Mesendoderm (in vitro differentiated cells): ENCODE results near the gene TBC1D23.
"Not testable (repeated sequence)": the region's sequence is repeated elsewhere in the genome, so short reads cannot be mapped to it uniquely, and the experiment has no call there.

Experiments used
- DNase-seq: peaks from one replicate; pipeline ENCODE4 v3.0.0; 2013
- H2AK5ac ChIP-seq: 2 replicates; pipeline ENCODE4 v1.6.1; 2013; ENCODE audit warnings: low read length, inconsistent platforms
- H2BK120ac ChIP-seq: 2 replicates; pipeline ENCODE4 v1.6.1; 2013; ENCODE audit warnings: low read depth, mild to moderate bottlenecking, low read length, moderate library complexity, mixed read lengths
- H2BK15ac ChIP-seq: replicated peaks from 2 replicates; pipeline ENCODE4 v1.6.1; 2013; ENCODE audit warnings: low read depth, mild to moderate bottlenecking, moderate library complexity
- H2BK5ac ChIP-seq: 2 replicates; pipeline ENCODE4 v1.6.1; 2013; ENCODE audit warnings: low read length, inconsistent platforms
- H3K18ac ChIP-seq: 2 replicates; pipeline ENCODE4 v1.6.1; 2013; ENCODE audit warnings: mild to moderate bottlenecking, low read length, mixed read lengths
- H3K23ac ChIP-seq: one replicate; pipeline ENCODE4 v1.6.1; 2013; ENCODE audit warnings: low read length
- H3K27ac ChIP-seq: 2 replicates; pipeline ENCODE4 v1.5.1; 2013; ENCODE audit warnings: low read depth, mild to moderate bottlenecking, inconsistent platforms, low read length, moderate library complexity
- H3K27me3 ChIP-seq: 2 replicates; pipeline ENCODE4 v1.6.1; 2013; ENCODE audit warnings: low read length, control low read depth, mild to moderate bottlenecking, inconsistent platforms; ENCODE audit not compliant: insufficient read depth, poor library complexity
- H3K36me3 ChIP-seq: 2 replicates; pipeline ENCODE4 v1.6.1; 2013; ENCODE audit warnings: low read length, inconsistent platforms; ENCODE audit not compliant: control insufficient read depth, insufficient read depth
- H3K4ac ChIP-seq: one replicate; pipeline ENCODE4 v1.6.1; 2013; ENCODE audit warnings: low read depth, mild to moderate bottlenecking, low read length, moderate library complexity
- H3K4me1 ChIP-seq: 2 replicates; pipeline ENCODE4 v1.6.1; 2013; ENCODE audit warnings: low read depth, low read length, inconsistent platforms; ENCODE audit not compliant: control insufficient read depth
- H3K4me2 ChIP-seq: 2 replicates; pipeline ENCODE4 v1.6.1; 2013; ENCODE audit warnings: low read length
- H3K4me3 ChIP-seq: 2 replicates; pipeline ENCODE4 v1.5.1; 2013; ENCODE audit warnings: mild to moderate bottlenecking, low read length
- H3K56ac ChIP-seq: one replicate; pipeline ENCODE4 v1.6.1; 2013; ENCODE audit warnings: low read length
- H3K79me1 ChIP-seq: 2 replicates; pipeline ENCODE4 v1.6.1; 2013; ENCODE audit warnings: low read length, inconsistent platforms
- H3K79me2 ChIP-seq: 2 replicates; pipeline ENCODE4 v1.6.1; 2013; ENCODE audit warnings: mild to moderate bottlenecking, low read length; ENCODE audit not compliant: control insufficient read depth, insufficient read depth
- H3K9ac ChIP-seq: 2 replicates; pipeline ENCODE4 v1.6.1; 2013; ENCODE audit warnings: low read length, inconsistent platforms
- H4K5ac ChIP-seq: one replicate; pipeline ENCODE4 v1.6.1; 2013; ENCODE audit warnings: low read length
- H4K8ac ChIP-seq: one replicate; pipeline ENCODE4 v1.6.1; 2013; ENCODE audit warnings: low read depth, mild to moderate bottlenecking, control low read depth, low read length, moderate library complexity
- WGBS: extraction: QIAGEN DNeasy Blood & Tissue Kit; methylation state at CpG from one replicate; pipeline ENCODE4 v1.1.7; 2013; ENCODE audit warnings: low lambda C conversion rate, missing lambda C conversion rate; ENCODE audit not compliant: insufficient coverage; ENCODE audit errors: extremely low coverage; 5-methylcytosine and 5-hydroxymethylcytosine counted together

TBC1D23 gene

GRCh38 chr3:100225193-100225592, 35.6 kb upstream of the TBC1D23 start:
- WGBS, result no CpG with 5 or more reads among the region's 26 CpGs

GRCh38 chr3:100225883-100226282, 34.9 kb upstream of the TBC1D23 start:
- Histone ChIP-seq H2AK5ac (no peak overlapping the region), H4K5ac (no peak overlapping the region), H2BK5ac (no peak overlapping the region)

More at GRCh38 chr3:100225193-100225592, 35.6 kb upstream of the TBC1D23 start:
- no peak overlapping the region for H3K27ac ChIP-seq
- no peak overlapping the region for H3K4ac ChIP-seq
- no peak overlapping the region for H2BK15ac ChIP-seq
- H3K36me3 ChIP-seq, result no peaks in the 10 kb centered on the region
- no peak overlapping the region for H2BK5ac ChIP-seq
- no peak overlapping the region for H2AK5ac ChIP-seq
- no peak overlapping the region for H3K4me3 ChIP-seq
- no peak overlapping the region for H3K9ac ChIP-seq
- no peak overlapping the region for H2BK120ac ChIP-seq
- no peak overlapping the region for H3K56ac ChIP-seq
- no peaks in the 10 kb centered on the region for H3K79me1 ChIP-seq
- H4K8ac ChIP-seq, result no peak overlapping the region
- H4K5ac ChIP-seq, result no peak overlapping the region
- no peak overlapping the region for H3K23ac ChIP-seq
- no peaks in the 10 kb centered on the region for H3K79me2 ChIP-seq
- H3K4me2 ChIP-seq, result no peak overlapping the region
- H3K27me3 ChIP-seq, result no peaks in the 10 kb centered on the region
- DNase-seq, result no peak
- no peak overlapping the region for H3K18ac ChIP-seq
- no peaks in the 10 kb centered on the region for H3K4me1 ChIP-seq

DNA sequence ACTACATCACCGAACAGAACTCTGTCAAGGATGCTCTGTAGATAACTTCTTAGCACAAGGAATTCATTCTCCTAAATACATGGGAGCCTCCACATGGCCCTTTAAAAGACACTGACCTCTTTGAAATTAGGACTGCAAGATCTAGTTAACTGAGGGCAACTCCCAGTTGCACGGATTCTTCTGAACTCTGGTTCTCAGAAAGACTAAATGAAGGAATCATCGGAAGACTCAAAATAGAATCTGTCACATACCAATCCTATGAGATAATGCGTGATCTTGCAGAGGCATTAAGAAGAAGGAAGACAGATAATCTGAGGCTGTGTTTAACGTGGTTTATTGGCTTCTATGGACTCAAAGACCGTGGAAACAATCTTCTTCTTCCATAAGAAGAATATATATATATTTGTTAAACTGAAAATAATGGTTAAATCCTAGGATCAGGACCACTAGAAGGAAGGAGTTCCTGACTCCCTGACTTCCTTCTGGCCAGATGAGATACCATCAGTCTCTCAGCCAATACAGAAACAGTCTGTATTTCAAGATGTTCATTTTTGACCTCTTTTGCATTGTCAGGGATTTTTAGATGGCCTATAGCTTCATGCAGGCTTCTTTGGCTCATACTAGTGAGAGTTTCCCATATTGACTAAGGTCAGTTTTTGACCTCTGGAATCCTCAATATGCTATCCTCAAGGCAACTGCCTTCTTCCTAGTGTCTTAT, 33.9 kb upstream of the TBC1D23 start:
- Histone ChIP-seq H3K9ac (no peak overlapping the region), H3K4me1 (no peaks in the 10 kb centered on the region), H2BK5ac (no peak overlapping the region), H3K4ac (no peak overlapping the region), H3K79me2 (no peaks in the 10 kb centered on the region), H3K27me3 (no peaks in the 10 kb centered on the region), H3K27ac (no peak overlapping the region), H3K4me3 (no peak overlapping the region), H3K36me3 (no peaks in the 10 kb centered on the region), H3K23ac (no peak overlapping the region), H3K56ac (no peak overlapping the region), H2BK15ac (no peak overlapping the region), H2BK120ac (no peak overlapping the region), H4K5ac (no peak overlapping the region), H3K18ac (no peak overlapping the region), H3K4me2 (no peak overlapping the region), H4K8ac (no peak overlapping the region), H3K79me1 (no peaks in the 10 kb centered on the region), H2AK5ac (no peak overlapping the region)
- no CpG with 5 or more reads among the region's 6 CpGs for WGBS
- DNase-seq, result peak; percentile 71

More at GRCh38 chr3:100225883-100226282, 34.9 kb upstream of the TBC1D23 start:
- Histone ChIP-seq H3K36me3 (no peaks in the 10 kb centered on the region), H2BK120ac (no peak overlapping the region), H4K8ac (no peak overlapping the region), H3K9ac (no peak overlapping the region), H3K27ac (no peak overlapping the region), H3K4me3 (no peak overlapping the region), H3K4me1 (no peaks in the 10 kb centered on the region), H3K23ac (no peak overlapping the region), H3K56ac (no peak overlapping the region), H3K79me2 (no peaks in the 10 kb centered on the region), H3K27me3 (no peaks in the 10 kb centered on the region), H3K18ac (no peak overlapping the region), H3K4ac (no peak overlapping the region), H3K4me2 (no peak overlapping the region), H3K79me1 (no peaks in the 10 kb centered on the region), H2BK15ac (no peak overlapping the region)
- WGBS, result no CpG with 5 or more reads among the region's 8 CpGs
- DNase-seq, result no peak

GRCh38 chr3:100227511-100227921, 33.3 kb upstream of the TBC1D23 start:
- H3K4ac ChIP-seq, result no peak overlapping the region
- no peak for DNase-seq
- H4K8ac ChIP-seq, result no peak overlapping the region
- H3K23ac ChIP-seq, result no peak overlapping the region
- H3K4me2 ChIP-seq, result no peak overlapping the region
- H3K79me1 ChIP-seq, result no peaks in the 10 kb centered on the region
- no peak overlapping the region for H3K27ac ChIP-seq
- H3K18ac ChIP-seq, result no peak overlapping the region
- no peak overlapping the region for H4K5ac ChIP-seq
- H3K79me2 ChIP-seq, result no peaks in the 10 kb centered on the region
- H3K27me3 ChIP-seq, result no peaks in the 10 kb centered on the region
- H3K4me1 ChIP-seq, result no peaks in the 10 kb centered on the region
- no peak overlapping the region for H2AK5ac ChIP-seq
- no peak overlapping the region for H3K56ac ChIP-seq
- peak overlapping the region; percentile 73 for H2BK120ac ChIP-seq
- WGBS, result no CpG with 5 or more reads among the region's 2 CpGs
- no peak overlapping the region for H2BK15ac ChIP-seq
- no peak overlapping the region for H2BK5ac ChIP-seq
- no peak overlapping the region for H3K4me3 ChIP-seq
- H3K36me3 ChIP-seq, result no peaks in the 10 kb centered on the region
- H3K9ac ChIP-seq, result no peak overlapping the region

GRCh38 chr3:100228247-100228646, 32.5 kb upstream of the TBC1D23 start:
- Histone ChIP-seq H4K5ac (no peak overlapping the region), H2BK15ac (no peak overlapping the region), H3K4me2 (no peak overlapping the region), H3K23ac (no peak overlapping the region), H3K9ac (no peak overlapping the region), H3K4me3 (no peak overlapping the region), H2BK120ac (no peak overlapping the region), H3K18ac (no peak overlapping the region), H4K8ac (no peak overlapping the region), H3K56ac (no peak overlapping the region), H3K27ac (no peak overlapping the region), H3K36me3 (no peaks in the 10 kb centered on the region), H2AK5ac (no peak overlapping the region), H3K4ac (no peak overlapping the region), H3K27me3 (no peaks in the 10 kb centered on the region), H3K79me2 (no peaks in the 10 kb centered on the region), H3K79me1 (no peaks in the 10 kb centered on the region), H3K4me1 (no peaks in the 10 kb centered on the region), H2BK5ac (no peak overlapping the region)
- WGBS, result no CpG with 5 or more reads among the region's 1 CpG
- no peak for DNase-seq

GRCh38 chr3:100229188-100229587, 31.6 kb upstream of the TBC1D23 start:
- not testable (repeated sequence) for H2AK5ac ChIP-seq, DNase-seq
- no CpG with 5 or more reads among the region's 3 CpGs for WGBS

More at GRCh38 chr3:100229188-100229587, 31.6 kb upstream of the TBC1D23 start:
- H3K56ac ChIP-seq, H3K27me3 ChIP-seq, H3K36me3 ChIP-seq, H3K9ac ChIP-seq, H3K27ac ChIP-seq, H4K5ac ChIP-seq, H3K4me3 ChIP-seq, H3K23ac ChIP-seq, H3K79me1 ChIP-seq, H4K8ac ChIP-seq, H2BK5ac ChIP-seq, H2BK15ac ChIP-seq, H2BK120ac ChIP-seq, H3K18ac ChIP-seq, H3K79me2 ChIP-seq, H3K4ac ChIP-seq, H3K4me2 ChIP-seq, H3K4me1 ChIP-seq: not testable (repeated sequence)
